SK-N-DZ (cell line): ENCODE results near the gene GRIN3B.
A peak's percentile ranks its signal among the peaks of the same experiment; 100 is the strongest.
"Not testable (repeated sequence)": the region's sequence is repeated elsewhere in the genome, so short reads cannot be mapped to it uniquely, and the experiment has no call there.

Experiments
- DNase-seq: peaks from one replicate; pipeline ENCODE4 v3.0.0-alpha.2; 2015; ENCODE audit warnings: low spot score

GRIN3B gene

DNA sequence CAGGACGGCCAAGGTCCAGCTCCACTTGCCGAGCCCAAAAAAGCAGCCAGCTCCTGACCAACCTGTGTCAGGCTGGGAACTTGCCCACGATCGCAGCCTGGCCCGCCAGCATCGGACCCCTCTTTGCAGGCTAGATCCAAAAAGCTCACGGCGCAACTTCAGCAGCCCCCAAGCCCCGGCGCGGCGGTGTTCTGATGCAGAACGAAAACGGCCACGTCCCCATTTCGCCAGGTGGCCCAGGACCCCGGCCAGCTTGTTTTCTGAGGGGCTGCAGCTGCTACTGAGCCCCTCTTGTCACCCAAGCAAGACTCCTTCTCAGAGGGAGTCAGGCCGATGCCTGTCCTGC, 19.4 kb downstream of the GRIN3B start:
- no peak for DNase-seq

- no peak for DNase-seq
These were observed 20.0 kb downstream of the GRIN3B start for GRCh38 chr19:1019980-1020867.

DNA sequence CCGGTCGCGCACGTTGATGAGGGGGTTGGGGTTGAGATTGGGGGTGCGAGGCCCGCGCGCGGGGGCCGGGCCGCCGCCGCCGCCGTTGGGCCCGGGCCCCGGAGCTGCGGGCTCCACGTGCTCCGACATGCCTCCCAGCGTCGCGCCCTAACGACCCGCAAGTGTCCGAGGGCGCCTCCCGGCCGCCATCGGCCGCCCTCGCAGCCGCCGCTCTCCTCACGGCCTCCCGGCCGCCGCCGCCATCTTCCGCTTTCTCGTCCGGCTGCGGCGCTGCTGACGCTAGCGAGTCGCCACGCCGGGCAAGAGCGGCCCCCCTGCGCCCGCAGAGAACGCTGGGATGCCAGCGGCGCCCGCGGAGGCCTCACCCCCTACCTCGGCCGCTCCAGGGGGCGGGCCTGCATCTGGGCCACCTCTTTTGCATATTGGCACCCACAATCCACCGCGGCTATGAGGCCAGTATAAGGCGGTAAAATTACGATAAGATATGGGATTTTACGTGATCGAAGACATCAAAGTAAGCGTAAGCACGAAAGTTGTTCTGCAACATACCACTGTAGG, 20.7 kb downstream of the GRIN3B start, which contains the start of gene TMEM259:
Gene TMEM259 (minus strand): TSS at position 256 of the 558 bp plus-strand sequence. CDS start 127 bp downstream, at position 129.
- peak; percentile 98 for DNase-seq

DNA sequence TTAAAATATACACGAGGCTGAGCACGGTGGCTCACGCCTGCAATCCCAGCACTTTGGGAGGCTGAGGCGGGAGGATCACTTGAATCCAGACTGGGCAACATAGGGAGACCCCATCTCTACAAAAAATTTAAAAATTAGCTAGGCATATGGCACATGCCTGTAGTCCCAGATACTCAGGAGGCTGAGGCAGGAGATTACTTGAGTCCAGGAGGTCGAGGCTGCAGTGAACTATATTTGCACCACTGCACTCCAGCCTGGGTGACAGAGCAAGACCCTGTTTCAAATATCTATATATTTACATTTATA, 23.6 kb downstream of the GRIN3B start:
- DNase-seq = not testable (repeated sequence)

GRCh38 chr19:1025080-1025479, 24.9 kb downstream of the GRIN3B start:
- not testable (repeated sequence) for DNase-seq

GRCh38 chr19:1025960-1026782, 26.0 kb downstream of the GRIN3B start, which contains the start of gene CNN2:
TSS of gene CNN2 (plus strand) at chr19:1026608. CDS start at chr19:1026662, 54 bp downstream.
- peak; percentile 82 for DNase-seq

DNA sequence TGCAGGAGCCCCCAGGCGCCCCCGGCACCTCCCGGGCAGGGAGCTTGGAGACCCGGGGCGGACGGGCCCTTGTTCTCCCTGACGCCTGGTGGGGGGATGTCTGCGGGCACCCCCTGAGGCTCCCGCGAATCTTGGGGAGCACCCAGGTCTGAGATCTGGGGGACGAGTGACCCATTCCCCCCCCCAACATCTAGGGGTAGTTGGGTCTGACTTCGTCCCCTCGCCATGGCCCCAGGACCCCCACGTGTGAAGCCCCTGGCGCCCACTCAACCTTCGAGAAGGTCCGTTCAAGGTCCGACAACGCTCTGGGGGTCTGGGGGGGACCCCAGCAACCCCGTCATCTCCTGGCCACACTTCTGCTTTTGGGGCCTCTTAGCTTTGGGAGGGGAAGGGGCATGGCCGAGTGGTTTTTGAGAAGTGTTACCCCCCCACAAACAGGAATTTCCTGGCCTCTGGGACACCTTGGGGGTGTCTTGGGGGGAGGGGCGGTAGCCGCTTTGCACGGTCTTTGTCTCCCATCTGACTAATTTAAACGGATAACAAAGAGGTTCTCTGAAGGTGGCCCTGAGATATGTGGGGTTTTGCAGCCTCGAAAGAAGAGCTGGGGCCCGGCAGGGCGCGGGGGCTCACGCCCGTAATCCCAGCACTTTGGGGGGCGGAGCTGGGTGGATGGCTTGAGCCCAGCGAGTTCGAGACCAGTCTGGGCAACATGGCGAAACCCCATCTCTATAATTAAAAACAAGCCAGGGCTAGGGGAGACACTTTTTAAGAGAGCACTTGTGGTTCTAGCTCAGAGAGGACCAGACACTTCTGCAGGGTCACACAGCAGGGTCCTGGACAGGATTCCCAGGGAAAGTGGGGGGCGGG, 26.8 kb downstream of the GRIN3B start:
- no peak for DNase-seq

GRCh38 chr19:1027650-1028061, 27.4 kb downstream of the GRIN3B start:
- DNase-seq = no peak

DNA sequence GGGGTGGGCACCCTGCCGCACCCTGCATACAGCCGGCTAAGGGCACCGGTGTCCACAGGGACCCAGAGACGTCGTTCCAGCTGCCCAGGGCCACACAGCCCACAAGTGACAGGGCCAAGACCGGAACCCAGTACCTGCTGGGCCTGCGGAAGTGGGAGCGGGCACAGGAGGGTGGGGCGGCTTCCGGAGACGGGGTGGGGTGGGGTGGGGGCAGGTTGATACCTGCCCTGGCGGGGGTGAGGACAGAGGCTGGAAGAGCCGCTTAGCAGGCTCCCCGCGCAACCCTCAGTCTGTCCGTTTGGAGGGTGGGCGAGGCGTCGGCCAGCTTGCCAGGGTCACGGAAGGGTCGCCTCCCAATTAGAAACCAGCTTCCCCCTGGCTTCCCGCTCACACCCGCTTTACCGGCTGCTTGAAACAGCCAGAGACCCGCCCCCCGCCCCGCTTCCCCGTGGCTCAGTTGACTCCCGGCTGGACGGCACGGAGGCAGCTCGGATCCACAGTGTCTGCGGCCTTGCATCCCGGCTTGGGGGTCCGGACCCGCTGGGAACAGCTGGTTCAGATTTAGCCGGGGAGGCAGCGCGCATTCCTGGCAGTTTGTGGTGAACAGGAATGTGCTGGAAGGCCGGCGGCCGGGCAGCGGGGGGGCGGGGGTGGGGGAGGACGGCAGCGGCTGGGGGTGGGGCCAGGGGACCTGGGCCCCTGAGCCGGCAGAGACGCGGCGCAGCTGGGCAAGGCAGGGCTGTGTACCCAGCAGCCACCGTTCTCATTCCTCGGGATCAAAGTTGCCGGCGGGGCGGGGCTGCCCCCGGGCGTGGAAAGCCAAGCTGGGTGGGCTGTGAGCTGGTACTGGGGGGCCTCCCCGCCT, 28.1 kb downstream of the GRIN3B start:
- peak; percentile 72 for DNase-seq

DNA sequence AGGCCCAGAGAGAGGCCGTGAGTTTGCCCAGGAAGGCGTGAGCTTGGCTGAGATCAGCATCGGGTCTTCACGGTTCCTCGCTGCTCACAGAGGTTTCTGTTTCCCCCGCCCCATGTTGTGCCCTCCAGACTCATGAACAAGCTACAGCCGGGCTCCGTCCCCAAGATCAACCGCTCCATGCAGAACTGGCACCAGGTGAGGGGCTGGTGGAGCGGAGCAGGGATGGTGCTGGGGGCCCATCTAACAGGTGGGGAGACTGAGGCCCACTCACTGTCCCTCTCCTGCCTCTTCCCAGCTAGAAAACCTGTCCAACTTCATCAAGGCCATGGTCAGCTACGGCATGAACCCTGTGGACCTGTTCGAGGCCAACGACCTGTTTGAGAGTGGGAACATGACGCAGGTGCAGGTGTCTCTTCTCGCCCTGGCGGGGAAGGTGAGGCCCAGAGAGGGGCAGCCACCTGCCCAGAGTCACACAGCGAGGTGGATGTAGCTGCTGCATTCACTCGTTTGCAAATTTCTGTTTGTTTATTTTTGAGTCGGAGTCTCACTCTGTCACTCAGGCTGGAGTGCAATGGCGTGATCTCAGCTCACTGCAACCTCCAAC, 32.1 kb downstream of the GRIN3B start:
- no peak for DNase-seq

- no peak for DNase-seq
These were observed 35.9 kb downstream of the GRIN3B start for GRCh38 chr19:1035998-1036621.

DNA sequence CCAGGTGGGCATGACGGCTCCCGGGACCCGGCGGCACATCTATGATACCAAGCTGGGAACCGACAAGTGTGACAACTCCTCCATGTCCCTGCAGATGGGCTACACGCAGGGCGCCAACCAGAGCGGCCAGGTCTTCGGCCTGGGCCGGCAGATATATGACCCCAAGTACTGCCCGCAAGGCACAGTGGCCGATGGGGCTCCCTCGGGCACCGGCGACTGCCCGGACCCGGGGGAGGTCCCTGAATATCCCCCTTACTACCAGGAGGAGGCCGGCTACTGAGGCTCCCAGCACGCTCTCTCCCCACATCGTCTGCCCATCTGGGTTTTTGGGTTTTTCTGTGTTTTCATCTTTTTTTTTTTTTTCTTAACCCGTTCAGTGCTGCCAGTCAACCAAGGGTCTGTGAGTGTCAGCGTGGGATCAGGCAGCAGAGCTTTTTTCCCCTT, 37.4 kb downstream of the GRIN3B start:
- no peak for DNase-seq

DNA sequence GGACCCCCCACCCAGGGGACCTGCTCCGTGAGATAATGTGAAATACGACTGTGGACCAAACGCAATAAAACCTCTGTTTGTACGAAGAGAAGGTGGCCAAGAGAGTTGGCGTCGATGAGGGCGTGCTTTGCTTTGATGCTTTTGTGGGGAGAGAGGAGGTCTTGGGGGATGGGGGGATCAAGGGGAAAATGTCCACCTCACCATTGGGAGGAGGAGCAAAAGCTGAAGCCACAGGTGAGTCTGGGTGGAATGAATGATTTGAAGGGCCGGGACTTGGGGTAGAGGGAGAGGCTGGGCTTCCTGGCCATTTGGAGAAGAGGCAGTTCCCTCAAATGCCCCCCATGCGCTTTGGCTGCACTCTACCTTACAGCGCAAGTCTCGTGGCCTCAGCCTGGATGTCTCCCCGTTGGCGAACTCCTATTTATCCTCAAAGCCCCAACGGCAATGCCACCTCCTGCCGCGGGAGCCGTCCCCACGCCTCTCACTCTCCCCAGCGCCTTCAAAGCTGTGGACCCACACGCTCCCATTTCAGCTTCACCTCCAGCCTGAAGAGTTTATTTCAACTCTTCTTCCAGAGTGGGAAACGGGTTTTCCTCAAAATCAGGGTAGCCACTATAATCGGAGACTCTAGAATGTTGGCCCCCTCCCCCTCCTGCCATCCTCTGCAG, 38.9 kb downstream of the GRIN3B start:
- no peak for DNase-seq

DNA sequence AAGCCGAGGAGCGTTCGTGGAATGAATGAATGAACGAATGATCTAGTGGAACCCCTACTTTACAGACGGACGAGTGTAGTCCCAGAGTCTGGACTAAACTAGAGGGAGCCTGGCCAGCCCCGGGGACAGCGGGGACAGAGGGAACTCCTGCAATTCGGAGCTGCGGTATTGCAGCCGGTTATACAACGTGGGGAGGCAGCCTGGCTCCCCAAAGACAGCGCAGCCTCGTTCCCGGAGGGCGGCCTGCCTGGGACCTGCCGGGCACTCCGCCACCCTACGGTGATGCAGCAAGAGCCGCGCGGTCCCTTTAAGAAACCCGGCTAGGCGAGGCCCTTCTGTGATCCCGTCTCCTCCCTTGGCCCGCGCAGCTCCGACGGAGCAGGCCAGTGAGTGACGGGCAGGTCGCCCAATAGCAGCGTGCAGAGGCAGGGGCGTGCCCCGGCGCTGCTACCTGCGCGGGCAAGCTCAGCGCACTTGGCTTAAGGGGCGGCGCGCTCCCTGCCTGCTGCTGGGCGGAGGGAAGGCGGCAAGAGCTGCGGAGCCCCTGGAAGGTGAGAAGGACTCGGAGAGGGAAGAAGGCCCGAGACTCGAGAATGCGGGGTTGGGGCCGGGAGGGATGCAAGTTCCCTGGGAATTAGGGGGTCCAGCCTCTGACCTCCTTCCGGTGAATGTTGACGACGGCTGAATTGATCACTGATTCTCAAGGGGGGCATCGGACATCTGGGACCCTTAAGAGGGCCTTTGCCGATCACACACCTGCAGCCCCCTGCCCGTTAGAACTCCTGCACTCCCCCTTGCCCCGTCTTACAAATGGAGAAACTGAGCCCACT, 39.6 kb downstream of the GRIN3B start, which contains the start of gene ABCA7:
Gene ABCA7 (plus strand): TSS at position 462 of the 830 bp plus-strand sequence. CDS start 1,255 bp downstream, outside the sequence.
- peak; percentile 97 for DNase-seq

- peak; percentile 96 for DNase-seq
These were observed 40.5 kb downstream of the GRIN3B start for GRCh38 chr19:1040476-1041271.

DNA sequence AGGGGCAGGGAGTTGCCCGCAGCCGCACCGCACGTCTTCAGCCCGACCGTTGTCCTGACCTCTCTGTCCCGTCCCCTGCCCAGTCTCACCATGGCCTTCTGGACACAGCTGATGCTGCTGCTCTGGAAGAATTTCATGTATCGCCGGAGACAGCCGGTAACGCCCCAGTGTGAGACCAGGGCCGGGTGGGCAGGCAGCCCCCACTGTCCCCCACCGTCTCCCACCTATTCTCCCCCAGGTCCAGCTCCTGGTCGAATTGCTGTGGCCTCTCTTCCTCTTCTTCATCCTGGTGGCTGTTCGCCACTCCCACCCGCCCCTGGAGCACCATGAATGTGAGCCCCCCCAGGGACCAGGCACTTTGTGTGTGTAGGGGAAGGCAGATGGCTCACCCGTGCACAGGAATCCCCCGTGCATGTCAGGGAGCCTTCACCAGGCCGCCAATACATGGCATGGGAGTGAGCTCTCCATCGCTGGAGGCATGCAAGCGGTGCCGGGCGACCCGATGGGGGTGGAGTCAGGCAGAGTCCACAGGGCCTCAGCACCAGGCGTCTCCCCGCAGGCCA, 41.1 kb downstream of the GRIN3B start:
- DNase-seq = no peak
